Skeletal muscle cell (primary cell): Measurements from ENCODE around the gene EDA2R.

Experiments
- DNase-seq: peaks from one replicate; pipeline ENCODE4 v3.0.0-alpha.2; 2010; ENCODE audit warnings: low read depth
- H3K4me3 ChIP-seq: 2 replicates; pipeline ENCODE4 v1.5.1; 2011; ENCODE audit warnings: low read depth, mild to moderate bottlenecking, control low read depth, low read length, moderate library complexity

EDA2R gene, protein sequence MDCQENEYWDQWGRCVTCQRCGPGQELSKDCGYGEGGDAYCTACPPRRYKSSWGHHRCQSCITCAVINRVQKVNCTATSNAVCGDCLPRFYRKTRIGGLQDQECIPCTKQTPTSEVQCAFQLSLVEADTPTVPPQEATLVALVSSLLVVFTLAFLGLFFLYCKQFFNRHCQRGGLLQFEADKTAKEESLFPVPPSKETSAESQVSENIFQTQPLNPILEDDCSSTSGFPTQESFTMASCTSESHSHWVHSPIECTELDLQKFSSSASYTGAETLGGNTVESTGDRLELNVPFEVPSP

DNA sequence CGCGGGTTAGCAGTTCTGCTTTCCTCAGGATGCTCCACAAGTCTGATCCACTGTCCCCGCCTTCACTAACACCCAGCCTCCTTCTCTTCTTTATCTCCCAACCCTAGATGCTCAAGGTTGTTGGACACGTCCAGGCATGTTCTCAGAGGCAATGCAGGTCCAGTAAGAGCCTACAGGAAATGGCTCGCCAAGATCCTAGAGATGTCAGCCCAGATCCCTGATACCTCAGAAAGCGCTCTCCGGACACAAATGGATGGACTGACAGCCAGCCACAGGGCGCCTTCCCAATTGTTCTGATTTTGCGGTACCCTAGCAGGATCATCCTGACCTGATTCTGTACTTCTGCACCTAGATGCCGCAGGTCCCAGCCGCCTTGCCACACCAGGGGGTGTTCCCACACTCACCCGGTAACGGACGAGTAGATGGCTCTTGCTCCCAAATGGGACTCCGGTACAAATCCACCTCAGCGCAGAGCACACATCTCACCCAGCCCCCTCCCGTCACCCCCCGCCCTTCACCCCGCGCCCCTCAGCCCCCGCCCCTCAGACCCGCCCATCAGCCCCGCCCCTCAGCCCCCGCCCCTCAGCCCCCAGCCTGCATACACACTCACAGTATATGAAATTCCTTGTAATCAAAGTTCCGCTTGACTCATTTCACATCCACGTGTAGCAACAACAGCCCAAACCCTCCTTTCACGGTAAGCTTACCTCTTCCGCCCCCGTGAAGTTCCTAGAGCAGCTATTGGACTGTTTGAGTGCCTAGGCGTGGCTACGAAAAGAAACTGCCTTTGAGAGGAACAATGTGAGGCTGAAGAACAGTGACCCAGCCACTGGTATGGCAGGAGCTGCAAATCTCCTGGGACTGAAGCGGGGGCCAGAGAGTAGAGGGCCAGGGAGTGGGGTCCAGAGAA lies at the start of gene EDA2R:
TSS of gene EDA2R (minus strand) at position 488 of the 910 bp plus-strand sequence. CDS start 23,058 bp downstream, outside the sequence.
- peak within 1 kb of the TSS; percentile 62 for H3K4me3 ChIP-seq
- DNase-seq: peak; percentile 72

DNA sequence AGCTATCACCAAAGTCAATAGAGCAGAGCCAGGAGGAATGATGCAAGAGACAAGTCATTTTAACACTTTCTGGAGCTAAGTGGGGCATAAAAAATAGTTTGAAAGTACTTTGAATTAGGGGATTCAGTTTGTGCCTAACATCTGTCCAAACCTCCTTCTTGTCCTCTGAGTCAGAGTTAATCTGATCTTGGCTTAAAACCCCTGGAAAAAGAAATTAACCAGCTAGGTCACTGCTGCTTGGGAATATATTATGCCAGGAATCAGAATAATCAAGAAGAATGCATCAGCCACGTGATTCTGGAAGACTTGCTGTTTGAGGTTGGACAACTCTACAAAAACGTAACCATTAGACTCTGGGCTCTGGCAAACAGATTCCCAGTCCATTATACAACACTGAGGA lies 45.3 kb upstream of the EDA2R start:
- no peak for DNase-seq
- no peak overlapping the region for H3K4me3 ChIP-seq

DNA sequence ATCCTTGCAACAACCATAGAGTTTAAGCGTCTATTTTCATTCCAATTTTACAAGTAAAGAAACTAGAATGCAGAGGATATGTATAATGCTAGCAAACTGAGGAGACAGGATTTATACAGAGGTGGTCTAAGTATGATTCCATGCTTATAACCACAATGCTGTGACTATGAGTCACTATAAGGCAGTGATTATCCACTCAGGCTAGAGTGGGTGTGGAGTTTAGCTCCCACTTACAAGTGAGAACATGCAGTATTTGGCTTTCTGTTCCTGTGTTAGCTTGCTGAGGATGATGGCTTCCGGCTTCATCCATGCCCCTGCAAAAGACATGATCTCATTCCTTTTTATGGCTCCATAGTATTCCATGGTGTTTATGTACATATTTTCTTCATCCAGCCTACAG lies 41.6 kb upstream of the EDA2R start:
- no peak overlapping the region for H3K4me3 ChIP-seq
- DNase-seq: no peak

DNA sequence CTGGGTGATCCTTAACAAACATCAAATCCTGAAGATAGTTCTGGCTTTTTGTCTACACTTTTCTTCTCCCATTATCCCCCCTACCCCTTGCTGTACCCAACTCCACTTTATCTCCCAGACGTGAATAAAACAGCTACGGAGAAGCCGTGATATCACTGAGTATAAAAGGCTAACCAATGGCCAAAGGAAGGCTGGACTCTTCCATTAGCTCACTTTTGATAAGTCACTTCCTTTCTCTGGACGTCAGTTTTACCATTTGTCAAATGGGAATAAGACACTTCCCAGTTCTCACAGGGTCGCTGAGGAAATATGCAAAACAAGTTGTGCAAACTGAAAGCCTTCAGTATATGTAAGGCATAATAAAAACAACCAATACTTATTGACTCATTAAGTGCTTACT lies 38.6 kb upstream of the EDA2R start:
- DNase-seq: no peak
- no peak overlapping the region for H3K4me3 ChIP-seq

DNA sequence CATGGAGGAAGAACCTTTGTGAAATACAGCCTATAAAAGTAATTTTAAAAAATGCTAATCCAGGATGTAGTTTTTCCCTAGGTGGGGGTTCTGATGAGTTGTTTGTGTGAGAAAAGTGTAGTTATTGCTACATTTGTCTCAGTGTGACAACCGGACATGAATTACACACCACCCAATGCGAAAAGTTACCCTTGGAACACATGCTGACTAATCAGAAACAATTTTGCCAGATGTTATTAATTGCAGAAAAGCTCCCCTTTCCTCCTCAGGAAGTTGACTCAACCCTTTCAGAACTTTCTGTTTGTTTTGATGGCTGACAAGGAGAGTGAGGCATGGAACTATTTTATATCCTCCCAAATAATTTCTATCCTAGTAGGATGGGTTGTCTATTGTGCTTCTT lies 38.1 kb upstream of the EDA2R start:
- DNase-seq: peak; percentile 78
- no peak overlapping the region for H3K4me3 ChIP-seq

DNA sequence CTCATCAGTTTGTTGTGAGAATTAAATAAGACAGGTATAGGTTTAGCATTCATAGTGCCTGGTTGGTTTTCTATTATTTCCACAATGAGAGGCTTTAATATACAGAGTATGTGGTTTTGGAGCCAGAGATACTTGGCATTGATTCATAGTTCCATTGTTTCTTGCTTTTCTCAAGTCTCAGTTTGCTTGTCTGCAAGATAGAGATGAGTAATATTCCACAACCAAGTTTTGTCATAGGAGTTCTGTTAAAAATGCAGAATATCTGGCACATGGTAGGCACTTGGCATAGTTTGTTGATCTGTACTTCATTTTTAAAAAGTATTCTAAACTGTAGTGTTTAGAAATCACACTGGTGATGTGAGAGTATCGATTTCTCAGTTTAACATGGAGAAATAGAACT lies 37.5 kb upstream of the EDA2R start:
- DNase-seq: peak; percentile 57

DNA sequence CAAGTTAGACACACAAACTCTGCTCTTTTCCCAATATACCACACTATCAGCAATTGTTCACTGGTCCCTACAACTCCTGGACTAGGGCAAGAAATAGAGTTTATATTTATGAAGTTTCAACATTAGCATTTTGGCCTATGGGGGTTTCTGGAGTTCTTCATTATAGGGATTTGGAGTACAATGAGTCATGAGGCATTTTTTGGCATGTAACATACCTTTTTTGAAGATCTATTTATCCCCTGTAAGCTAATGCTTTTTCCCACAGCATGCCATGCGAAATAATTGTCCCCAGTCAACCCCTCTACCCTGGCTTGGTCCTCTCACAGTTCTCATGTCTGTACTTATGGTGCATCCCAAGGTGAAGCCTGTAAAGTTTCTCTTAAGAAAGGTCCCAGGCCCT lies 36.7 kb upstream of the EDA2R start:
- H3K4me3 ChIP-seq: no peak overlapping the region
- peak; percentile 43 for DNase-seq

More for the DNA sequence above, 37.5 kb upstream of the EDA2R start:
- H3K4me3 ChIP-seq: no peak overlapping the region

DNA sequence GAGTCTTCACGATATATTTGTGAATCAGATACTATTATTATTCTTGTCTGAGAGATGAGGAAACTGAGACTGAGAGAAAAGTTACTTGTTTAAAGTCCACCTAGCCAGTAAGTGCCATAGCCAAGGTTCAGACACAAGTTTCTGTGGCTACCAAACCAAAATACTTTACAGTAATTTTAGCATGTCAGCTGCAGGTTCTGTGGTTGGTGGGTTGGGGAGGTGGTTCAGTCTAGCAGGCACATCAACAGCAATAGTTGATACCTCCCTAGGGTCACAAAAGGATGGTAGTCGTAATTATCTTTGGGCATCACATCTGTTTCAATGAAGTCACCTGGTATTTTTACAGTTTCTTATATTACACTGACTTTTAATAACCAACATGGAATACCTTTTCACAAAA lies 35.6 kb upstream of the EDA2R start:
- no peak for DNase-seq
- H3K4me3 ChIP-seq: no peak overlapping the region

DNA sequence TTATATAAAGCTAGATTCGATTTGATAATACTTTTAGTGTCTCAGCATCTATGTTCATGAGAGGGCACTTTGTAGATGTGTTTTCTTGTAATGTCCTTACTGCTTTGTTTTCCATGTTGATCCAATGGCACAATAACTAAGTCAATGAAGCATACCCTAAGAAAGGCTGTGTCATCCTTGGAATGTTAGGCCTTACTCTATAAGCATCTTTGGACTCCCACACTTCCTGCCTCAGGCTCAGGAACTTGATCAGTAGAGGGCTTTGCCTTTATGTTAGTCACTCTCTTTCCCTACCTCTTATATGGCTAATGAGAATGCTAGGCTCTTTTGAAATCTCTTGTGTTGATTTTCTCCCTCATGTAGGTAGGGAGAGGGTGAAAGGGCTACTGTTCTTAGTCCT lies 33.2 kb upstream of the EDA2R start:
- no peak for DNase-seq
- H3K4me3 ChIP-seq: no peak overlapping the region

DNA sequence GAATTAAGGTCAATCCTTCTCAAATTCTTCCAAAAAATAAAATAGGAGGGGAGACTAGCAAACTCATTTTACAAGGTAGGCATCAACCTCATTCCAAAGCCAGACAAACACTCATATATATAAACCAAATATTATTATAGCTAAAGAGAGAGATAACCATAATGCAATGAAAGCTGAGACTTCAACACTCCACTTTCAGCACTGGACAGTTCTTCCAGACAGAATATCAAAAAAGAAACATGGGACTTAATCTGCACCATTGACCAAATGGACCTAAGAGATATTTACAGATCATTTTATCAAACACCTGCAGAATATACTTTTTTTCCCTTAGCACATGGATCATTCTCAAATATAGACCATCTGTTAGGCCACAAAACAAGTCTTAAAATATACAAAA lies 15.5 kb upstream of the EDA2R start:
- no peak overlapping the region for H3K4me3 ChIP-seq
- no peak for DNase-seq

DNA sequence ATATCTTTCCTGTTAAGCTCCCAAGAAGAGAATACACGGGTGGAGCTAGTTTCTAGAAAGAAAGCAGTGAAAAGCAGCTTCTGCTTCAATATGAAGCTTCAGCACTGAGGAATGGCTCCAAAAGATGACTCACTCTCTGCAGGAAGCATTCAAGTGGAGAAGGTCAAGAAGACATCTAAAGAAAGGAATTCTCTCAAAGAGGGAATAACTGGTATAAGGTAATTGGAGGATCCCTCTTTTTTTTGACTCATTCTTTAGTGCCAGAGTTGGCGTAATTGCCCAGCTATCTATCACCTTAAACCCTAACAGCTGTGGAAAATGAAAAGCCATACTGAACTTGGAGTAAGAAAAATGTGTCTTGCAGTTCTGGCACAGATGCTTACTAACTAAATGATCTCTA lies 3.5 kb downstream of the EDA2R start:
- DNase-seq: peak; percentile 63
- H3K4me3 ChIP-seq: no peak overlapping the region

DNA sequence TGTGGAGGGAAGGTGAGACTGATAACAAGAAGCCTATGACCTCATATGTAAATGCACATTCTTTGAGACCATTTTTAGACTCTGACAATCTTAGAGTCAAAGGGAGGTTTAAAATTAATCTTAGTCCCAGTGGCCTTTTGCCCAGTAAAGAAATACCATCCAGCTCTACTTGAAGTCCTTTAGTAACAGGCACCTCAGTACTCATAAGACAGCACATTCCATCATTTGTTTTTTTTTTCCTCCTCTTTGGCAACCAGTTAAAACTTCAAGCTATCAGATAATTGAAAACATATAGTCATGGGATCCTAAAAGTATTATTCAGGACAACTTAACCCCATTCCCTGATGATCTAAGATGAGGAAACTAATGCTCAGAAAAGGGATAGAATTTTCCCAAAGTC lies 4.6 kb downstream of the EDA2R start:
- no peak overlapping the region for H3K4me3 ChIP-seq

DNA sequence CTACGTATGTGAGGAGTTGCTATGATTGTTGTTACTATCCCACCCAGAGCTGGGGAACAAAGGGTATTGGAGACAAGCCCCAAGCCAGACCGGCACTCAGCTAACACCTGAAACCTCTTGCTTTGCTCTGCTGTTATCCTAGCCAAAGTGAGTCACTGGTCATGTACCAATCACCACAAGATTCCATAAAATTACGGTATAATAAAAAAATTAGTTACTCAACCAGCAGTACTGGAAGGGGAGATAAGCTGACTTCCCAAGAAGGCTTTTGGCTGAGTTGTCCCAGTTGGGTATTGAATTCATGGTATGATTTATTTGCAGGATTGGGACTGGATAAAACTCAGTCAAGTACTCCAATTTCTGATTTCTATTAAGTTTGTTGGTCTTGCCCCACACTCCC lies 5.3 kb downstream of the EDA2R start:
- DNase-seq: no peak
- H3K4me3 ChIP-seq: no peak overlapping the region

More for the DNA sequence above, 4.6 kb downstream of the EDA2R start:
- DNase-seq: no peak

DNA sequence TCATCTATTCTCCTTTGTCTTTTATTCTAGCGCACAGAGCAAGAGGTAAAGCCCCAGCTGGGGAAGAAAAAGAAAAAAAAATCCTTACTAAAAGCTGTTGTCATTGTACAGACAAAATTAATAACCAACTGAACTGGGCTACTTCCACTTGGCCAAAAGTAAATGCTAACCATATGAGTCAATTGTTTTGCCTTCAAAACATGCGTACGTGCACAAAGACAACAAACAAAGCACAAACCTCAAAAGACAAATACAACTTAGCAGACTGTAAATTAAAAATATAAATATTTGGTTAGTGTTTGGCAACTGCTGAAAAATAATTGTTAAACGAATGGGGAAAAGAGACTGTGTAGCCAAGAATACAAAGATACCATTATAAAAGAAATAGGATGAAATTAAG lies 5.9 kb downstream of the EDA2R start:
- no peak overlapping the region for H3K4me3 ChIP-seq
- DNase-seq: no peak

DNA sequence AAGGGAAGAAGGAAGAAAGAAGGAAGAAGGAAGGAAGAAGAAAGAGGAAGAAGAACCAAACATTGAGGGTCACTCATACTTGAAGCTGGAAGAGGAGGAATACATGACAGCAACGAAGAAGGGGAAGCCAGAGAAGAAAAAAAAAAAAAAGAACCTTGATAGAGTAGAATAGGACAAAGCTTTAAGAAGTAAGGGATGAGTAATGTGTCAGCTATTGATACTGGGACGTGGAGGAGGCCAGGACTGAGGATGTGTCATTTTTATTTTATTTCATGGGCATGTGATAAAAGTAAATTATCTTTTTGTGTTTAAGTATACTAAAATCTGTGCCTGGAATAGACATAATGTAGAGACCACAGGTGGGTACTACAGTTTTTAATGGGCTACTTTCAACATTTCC lies 6.4 kb downstream of the EDA2R start:
- no peak for DNase-seq

DNA sequence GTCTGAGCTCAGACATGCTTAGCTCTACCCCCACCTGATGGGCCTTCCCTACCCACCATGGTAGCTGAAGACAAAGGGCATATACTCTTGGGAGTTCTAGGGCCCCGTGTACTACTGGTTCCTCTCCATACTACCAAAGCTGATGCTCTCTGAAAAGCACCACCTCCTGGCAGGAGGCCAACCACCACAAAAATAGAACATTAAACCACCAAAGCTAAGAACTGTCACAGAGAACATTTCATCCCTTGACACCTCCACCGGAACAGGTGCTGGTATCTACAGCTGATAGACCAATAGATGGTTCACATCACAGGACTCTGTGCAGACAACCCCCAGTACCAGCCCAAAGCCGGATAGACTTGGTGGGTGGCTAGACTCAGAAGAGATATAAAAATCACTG lies 13.4 kb downstream of the EDA2R start:
- DNase-seq: no peak
- no peak overlapping the region for H3K4me3 ChIP-seq

More for the DNA sequence above, 6.4 kb downstream of the EDA2R start:
- H3K4me3 ChIP-seq: no peak overlapping the region

DNA sequence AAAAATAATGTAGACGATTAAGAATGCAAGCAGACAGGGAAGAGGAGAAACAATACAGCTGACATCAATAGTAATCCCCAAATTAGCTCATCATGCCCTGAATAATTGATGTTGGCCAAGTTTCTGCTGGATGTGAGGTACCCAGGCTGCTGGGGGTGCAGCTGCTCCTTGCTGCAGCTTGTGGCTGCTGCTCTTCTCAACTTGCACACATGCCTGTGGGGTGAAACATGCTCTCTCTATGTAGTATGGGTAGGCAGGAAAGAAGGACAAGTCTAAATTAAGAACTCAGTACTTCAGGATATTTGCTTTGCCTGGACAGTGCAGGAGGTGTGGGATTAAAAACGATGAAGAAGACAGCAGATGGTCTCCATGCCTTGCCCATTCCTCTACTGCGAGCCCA lies 16.7 kb downstream of the EDA2R start:
- no peak overlapping the region for H3K4me3 ChIP-seq
- no peak for DNase-seq

DNA sequence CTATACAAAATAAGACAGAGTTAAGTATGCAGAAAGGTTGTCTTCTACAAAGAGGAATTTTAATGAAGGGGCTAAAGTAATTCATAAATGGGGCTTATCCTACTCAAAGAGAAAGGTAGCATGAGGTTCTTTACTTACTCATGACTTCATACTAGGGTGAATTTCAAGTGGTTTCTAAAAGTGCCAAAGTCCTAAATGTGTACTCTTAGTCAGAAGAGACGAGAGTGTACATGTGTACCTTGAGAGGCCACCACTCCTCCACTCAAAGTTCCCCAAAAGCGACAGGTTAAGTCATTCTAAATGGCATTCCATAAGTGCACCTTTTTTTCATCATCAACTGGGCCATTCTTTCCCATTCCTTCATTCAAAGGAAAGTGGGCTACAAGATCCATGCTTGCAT lies 21.9 kb downstream of the EDA2R start:
- DNase-seq: no peak
- no peak overlapping the region for H3K4me3 ChIP-seq

DNA sequence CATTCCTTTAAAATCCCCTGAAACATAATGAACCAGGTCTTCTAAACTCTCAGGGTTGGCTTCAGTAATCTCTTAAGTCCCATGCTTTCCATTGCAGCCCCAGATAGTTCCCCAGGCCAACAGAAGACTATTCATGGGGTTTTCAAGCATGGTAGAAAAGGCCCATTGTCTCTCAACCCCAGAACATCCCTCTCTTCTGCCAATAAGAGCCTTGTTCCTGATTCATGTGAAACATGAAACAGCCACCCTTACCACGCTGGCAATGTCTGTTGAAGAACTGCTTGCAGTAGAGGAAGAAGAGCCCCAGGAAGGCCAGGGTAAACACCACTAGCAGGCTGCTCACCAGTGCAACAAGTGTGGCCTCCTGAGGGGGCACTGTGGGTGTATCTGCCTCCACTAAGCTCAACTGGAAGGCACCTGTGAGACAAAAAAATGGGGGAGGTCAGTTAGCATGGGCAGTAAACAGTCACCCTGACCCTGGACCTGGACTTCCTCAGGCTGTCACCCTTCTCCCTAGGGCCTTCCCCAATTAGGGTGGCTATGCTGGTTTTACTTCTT lies 36.4 kb downstream of the EDA2R start:
- H3K4me3 ChIP-seq: no peak overlapping the region
- DNase-seq: no peak

DNA sequence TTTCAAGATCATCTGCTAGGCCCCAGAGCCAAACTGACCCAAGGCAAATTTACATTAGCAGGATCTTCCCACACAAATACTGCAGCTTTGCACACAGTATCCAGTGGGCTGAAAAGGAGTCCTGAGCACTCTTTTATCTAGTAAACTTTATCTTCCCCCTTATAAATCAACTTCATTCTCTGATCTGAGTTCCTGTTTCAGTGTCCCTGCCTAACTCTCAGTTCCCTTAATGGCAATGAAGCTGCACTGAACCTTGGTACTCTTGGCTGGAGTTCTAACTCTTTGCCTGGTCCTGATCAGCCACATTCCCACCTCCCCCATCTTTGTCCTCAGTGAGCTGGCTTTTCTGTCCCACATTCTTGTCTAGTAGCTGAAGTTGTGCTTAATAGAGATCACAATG lies 37.4 kb downstream of the EDA2R start:
- no peak for DNase-seq
- no peak overlapping the region for H3K4me3 ChIP-seq
